GM12878 (cell line): ENCODE measurements around the gene R3HDM2. TPM values are rescaled to one million over a fixed set of nuclear protein-coding genes. Genes with fewer than 3 reads are reported as not detected.

Source experiments
- BACH1 ChIP-seq: fragments of 450-650 bp; IDR thresholded peaks from 2 replicates; pipeline ENCODE4 v1.6.1; 2017; ENCODE audit warnings: mild to moderate bottlenecking, borderline replicate concordance
- DPF2 ChIP-seq: fragments of 450-650 bp; IDR thresholded peaks from 2 replicates; pipeline ENCODE4 v1.6.1; 2017; ENCODE audit warnings: mild to moderate bottlenecking
- ESRRA ChIP-seq: IDR thresholded peaks from 2 replicates; pipeline ENCODE4 v1.6.1; 2012; ENCODE audit warnings: mild to moderate bottlenecking, low read length, improper control_type of control experiment
- ETV6 ChIP-seq, 2 experiments: fragments of 450-650 bp in 1 of 2; IDR thresholded peaks in 1 of 2; conservative IDR thresholded peaks in 1 of 2; 2 replicates each; pipeline ENCODE4 v1.6.1; 2014; ENCODE audit warnings: antibody characterized with exemption in 1 of 2, borderline replicate concordance in 1 of 2, low read depth in 1 of 2, mild to moderate bottlenecking in 1 of 2, moderate library complexity in 1 of 2
- EZH2 ChIP-seq: IDR thresholded peaks from 2 replicates; pipeline ENCODE4 v1.6.1; 2012; ENCODE audit warnings: low read depth, mild to moderate bottlenecking, control low read depth, inconsistent platforms, low read length, borderline replicate concordance; ENCODE audit not compliant: control insufficient read depth
- HDAC2 ChIP-seq: fragments of 200-600 bp; sonication (generic); IDR thresholded peaks from 2 replicates; pipeline ENCODE4 v1.6.1; 2017
- HDAC6 ChIP-seq: fragments of 200-600 bp; sonication (generic); IDR thresholded peaks from one replicate; pipeline ENCODE4 v1.8.0; 2017; ENCODE audit warnings: antibody characterized with exemption; ENCODE audit not compliant: unreplicated experiment
- IKZF1 ChIP-seq: fragments of 450-650 bp; conservative IDR thresholded peaks from 2 replicates; pipeline ENCODE4 v1.6.1; 2017; ENCODE audit warnings: antibody characterized with exemption, mild to moderate bottlenecking
- IKZF2 ChIP-seq, 2 experiments: fragments of 450-650 bp; IDR thresholded peaks; 2 replicates each; pipeline ENCODE4 v1.6.1; 2017; ENCODE audit warnings: mild to moderate bottlenecking in 2 of 2, moderate library complexity in 2 of 2
- MEF2A ChIP-seq: IDR thresholded peaks from 2 replicates; pipeline ENCODE4 v1.6.1; 2011; ENCODE audit warnings: low read depth, mild to moderate bottlenecking, low read length, moderate library complexity; ENCODE audit not compliant: insufficient read depth
- NFIC ChIP-seq: IDR thresholded peaks from 2 replicates; pipeline ENCODE4 v1.6.1; 2012; ENCODE audit warnings: low read depth, mild to moderate bottlenecking, inconsistent platforms, low read length, moderate library complexity
- NFYB ChIP-seq: IDR thresholded peaks from 2 replicates; pipeline ENCODE4 v1.6.1; 2011; ENCODE audit warnings: low read depth, mild to moderate bottlenecking, low read length, improper control_type of control experiment, moderate library complexity; ENCODE audit not compliant: insufficient read depth
- NR2F1 ChIP-seq: fragments of 450-650 bp; conservative IDR thresholded peaks from 2 replicates; pipeline ENCODE4 v1.6.1; 2017; ENCODE audit warnings: mild to moderate bottlenecking
- SIX5 ChIP-seq: IDR thresholded peaks from 2 replicates; pipeline ENCODE4 v1.6.1; 2011; ENCODE audit warnings: mild to moderate bottlenecking, low read depth, low read length, moderate library complexity; ENCODE audit not compliant: severe bottlenecking
- SUZ12 ChIP-seq: fragments of 200-600 bp; sonication (generic); IDR thresholded peaks from one replicate; pipeline ENCODE4 v1.6.1; 2018; ENCODE audit warnings: antibody characterized with exemption, mild to moderate bottlenecking; ENCODE audit not compliant: unreplicated experiment
- TBL1XR1 ChIP-seq: IDR thresholded peaks from 2 replicates; pipeline ENCODE4 v1.6.1; 2012; ENCODE audit warnings: low read depth, low read length, improper control_type of control experiment
- ZBED1 ChIP-seq: IDR thresholded peaks from 2 replicates; pipeline ENCODE4 v1.6.1; 2016; ENCODE audit warnings: borderline replicate concordance
- ZBTB11 ChIP-seq: fragments of 450-650 bp; formaldehyde crosslinking; IDR thresholded peaks from 2 replicates; pipeline ENCODE4 v1.5.0; 2022; ENCODE audit warnings: mild to moderate bottlenecking, missing genetic modification characterization
- ZNF592 ChIP-seq: fragments of 450-650 bp; IDR thresholded peaks from 2 replicates; pipeline ENCODE4 v1.6.1; 2017; ENCODE audit warnings: mild to moderate bottlenecking, moderate library complexity
- polyA plus RNA-seq, 11 experiments: library from polyadenylated mRNA; depleted of rRNA in 4 of 11; unstranded in 6 of 11; stranded (reverse) in 5 of 11; fragments of >200 nt; fragmentation: Nextera tagmentation in 4 of 11; fragmentation: Illumina TruSeq in 1 of 11; extraction: Ambion mirVana in 4 of 11; extraction: Trizol in 1 of 11; gene quantifications; 1 replicate in 1 of 11; 2 replicates in 10 of 11; pipeline versions ENCODE4 v1.2.1 to v1.2.3, GENCODE V29; 2011 to 2016; ENCODE audit warnings: inconsistent platforms in 2 of 11, missing spikeins in 2 of 11, low read depth in 1 of 11
- total RNA-seq, 4 experiments: library from RNA; depleted of rRNA in 3 of 4; stranded (reverse); fragments of >200 nt in 3 of 4; fragmentation: Illumina TruSeq in 1 of 4; extraction: Trizol in 1 of 4; gene quantifications; 2 replicates each; pipeline versions ENCODE4 v1.2.1 to v1.2.3, GENCODE V29; 2013 to 2021
- TF ChIP-seq, protein P1 (sequence below): IDR thresholded peaks from 2 replicates; pipeline ENCODE4 v1.6.1; 2012; ENCODE audit warnings: low read depth, low read length, improper control_type of control experiment
- TF ChIP-seq, protein P2 (sequence below): IDR thresholded peaks from 2 replicates; pipeline ENCODE4 v1.6.1; 2011; ENCODE audit warnings: mild to moderate bottlenecking, low read depth, low read length, moderate library complexity; ENCODE audit not compliant: insufficient replicate concordance

The R3HDM2 gene
- total and polyA plus RNA-seq, 10 of the 15 experiments (the other 5 are each of a cell fraction or from before 2014, with no cell fraction given), result 4.6 to 26.1 (median 11.2) TPM

DNA sequence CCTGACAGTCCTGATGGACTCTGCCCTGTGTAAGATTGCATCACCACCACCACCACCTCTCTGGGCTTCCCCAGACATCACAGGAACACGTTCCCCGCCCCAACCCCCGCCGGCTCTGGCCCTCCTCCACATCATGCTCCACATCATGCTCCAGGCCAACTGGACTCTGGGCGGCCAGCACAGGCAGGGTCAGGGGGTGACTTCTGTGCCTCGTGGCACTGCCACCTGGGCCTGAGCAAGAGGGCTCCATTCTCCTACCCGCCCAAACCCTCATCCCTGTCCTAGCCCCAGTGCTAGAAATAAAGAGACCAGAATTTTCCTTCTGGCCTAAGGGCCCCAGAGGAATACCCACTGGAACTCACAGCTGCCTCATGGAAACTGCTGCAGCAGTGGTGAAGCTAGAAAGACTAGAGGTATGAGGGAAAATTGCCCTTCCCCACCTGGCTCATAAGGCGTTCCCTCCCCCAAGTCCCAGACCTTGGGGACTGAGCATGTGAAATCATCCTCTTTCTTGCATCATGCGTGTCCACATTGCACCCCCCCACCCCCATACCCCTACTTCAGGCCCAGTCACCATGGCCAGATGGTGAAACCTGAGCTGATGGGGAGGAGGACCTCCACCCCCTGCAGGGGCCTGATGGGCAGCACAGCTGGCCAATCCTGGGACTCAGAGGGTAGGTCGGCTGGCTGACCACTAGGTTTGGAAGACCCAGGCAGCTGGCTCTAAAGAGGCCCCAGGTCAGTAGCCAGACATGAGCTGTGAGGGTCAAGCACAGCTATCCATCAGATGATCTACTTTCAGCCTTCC is 23.9 kb upstream of the R3HDM2 start, which contains the start of gene INHBE (continued):
- TF ChIP-seq HDAC6 (no peak), IKZF2 (IDR thresholded peaks at IDR 0.05) (0 out of 4 replicates have a peak, but pooled peaks of 1 of the 2 experiments have one; percentile 17), ZBTB11 (CRISPR knock-in tag) (no peak), HDAC2 (no peak), TBL1XR1 (no peak), NFYB (peak; percentile 33; the same call in 1 of the 2 replicates), EZH2 (no peak), BACH1 (no peak), SIX5 (no peak), NFIC (no peak), ZNF592 (no peak), SUZ12 (no peak), ZBED1 (no peak), NR2F1 (peak; percentile 65), DPF2 (0 out of 2 replicates have a peak, but pooled peaks have one; percentile 31), ESRRA (no peak), MEF2A (no peak), ETV6 (conservative IDR thresholded peaks at IDR 0.05 in 1 of 2, IDR thresholded peaks at IDR 0.05 in 1 of 2; ENCODE audit: borderline replicate concordance in 1 of 2, low read depth in 1 of 2) (no peak), IKZF1 (peak; percentile 45; the same call in 1 of the 2 replicates)
- TF ChIP-seq, protein P1, sequence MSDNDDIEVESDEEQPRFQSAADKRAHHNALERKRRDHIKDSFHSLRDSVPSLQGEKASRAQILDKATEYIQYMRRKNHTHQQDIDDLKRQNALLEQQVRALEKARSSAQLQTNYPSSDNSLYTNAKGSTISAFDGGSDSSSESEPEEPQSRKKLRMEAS, result no peak
- TF ChIP-seq, protein P2, sequence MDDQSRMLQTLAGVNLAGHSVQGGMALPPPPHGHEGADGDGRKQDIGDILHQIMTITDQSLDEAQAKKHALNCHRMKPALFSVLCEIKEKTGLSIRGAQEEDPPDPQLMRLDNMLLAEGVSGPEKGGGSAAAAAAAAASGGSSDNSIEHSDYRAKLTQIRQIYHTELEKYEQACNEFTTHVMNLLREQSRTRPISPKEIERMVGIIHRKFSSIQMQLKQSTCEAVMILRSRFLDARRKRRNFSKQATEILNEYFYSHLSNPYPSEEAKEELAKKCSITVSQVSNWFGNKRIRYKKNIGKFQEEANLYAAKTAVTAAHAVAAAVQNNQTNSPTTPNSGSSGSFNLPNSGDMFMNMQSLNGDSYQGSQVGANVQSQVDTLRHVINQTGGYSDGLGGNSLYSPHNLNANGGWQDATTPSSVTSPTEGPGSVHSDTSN, result peak; percentile 85
